Brain microvascular endothelial cell (primary cell): ENCODE results near the gene WDFY4.

Experiments used
- DNase-seq: peaks from one replicate; pipeline ENCODE4 v3.0.0-alpha.2; 2020
- H3K27ac ChIP-seq: fragments of 250-450 bp; sonication (Bioruptor Pico); 2 replicates; pipeline ENCODE4 v1.5.1; 2020; ENCODE audit warnings: mild to moderate bottlenecking, moderate library complexity
- H3K27me3 ChIP-seq: fragments of 250-450 bp; sonication (Bioruptor Pico); replicated peaks from 2 replicates; pipeline ENCODE4 v1.5.1; 2020; ENCODE audit warnings: mild to moderate bottlenecking
- H3K36me3 ChIP-seq: fragments of 250-450 bp; sonication (Bioruptor Pico); replicated peaks from 2 replicates; pipeline ENCODE4 v1.5.1; 2020; ENCODE audit warnings: mild to moderate bottlenecking
- H3K4me3 ChIP-seq: 2 replicates; pipeline ENCODE4 v1.5.1; 2011; ENCODE audit warnings: low read depth, mild to moderate bottlenecking, control low read depth, low read length, moderate library complexity
- CTCF ChIP-seq: IDR thresholded peaks from 2 replicates; pipeline ENCODE4 v1.5.1; 2011; ENCODE audit warnings: low read depth, mild to moderate bottlenecking, moderate library complexity, low read length, control low read depth, inconsistent platforms; ENCODE audit errors: missing control alignments
- in situ Hi-C: cut with HindIII; loops from 2 replicates; pipeline ENCODE4 v1.10.0; 2017; ENCODE audit warnings: low sequenced_read_pairs, low pct_ligation_motif_present

WDFY4 gene

GRCh38 chr10:48881937-48882336, 197.3 kb downstream of the WDFY4 start:
- Histone ChIP-seq H3K27ac (no peak overlapping the region), H3K27me3 (no peaks in the 10 kb centered on the region), H3K4me3 (no peak overlapping the region), H3K36me3 (no peaks in the 10 kb centered on the region)
- no peak for TF ChIP-seq CTCF
- no peak for DNase-seq
- in situ Hi-C loops, result no loop called here

- Histone ChIP-seq H3K27me3 (no peaks in the 10 kb centered on the region), H3K36me3 (no peaks in the 10 kb centered on the region), H3K4me3 (no peak overlapping the region), H3K27ac (no peak overlapping the region)
- TF ChIP-seq CTCF, result no peak
- in situ Hi-C loops, result no loop called here
- DNase-seq, result no peak
Observed at GRCh38 chr10:48882881-48883280, 198.2 kb downstream of the WDFY4 start.

GRCh38 chr10:48883701-48884100, 199.0 kb downstream of the WDFY4 start:
- H3K27me3 ChIP-seq, result no peaks in the 10 kb centered on the region
- no peak overlapping the region for H3K4me3 ChIP-seq
- H3K27ac ChIP-seq, result no peak overlapping the region
- TF ChIP-seq CTCF, result no peak
- in situ Hi-C loops, result no loop called here
- no peak for DNase-seq
- no peaks in the 10 kb centered on the region for H3K36me3 ChIP-seq

GRCh38 chr10:48884179-48885045, 199.7 kb downstream of the WDFY4 start:
- no peak for TF ChIP-seq CTCF
- no peak for DNase-seq
- Histone ChIP-seq H3K27ac (no peak overlapping the region), H3K36me3 (no peaks in the 10 kb centered on the region), H3K4me3 (no peak overlapping the region), H3K27me3 (no peaks in the 10 kb centered on the region)
- in situ Hi-C loops, result no loop called here

GRCh38 chr10:48885376-48885775, 200.7 kb downstream of the WDFY4 start:
- no peak overlapping the region for H3K27ac ChIP-seq
- in situ Hi-C loops, result no loop called here
- peak; percentile 19 for DNase-seq
- H3K4me3 ChIP-seq, result no peak overlapping the region
- H3K36me3 ChIP-seq, result no peaks in the 10 kb centered on the region
- H3K27me3 ChIP-seq, result no peaks in the 10 kb centered on the region
- peak; percentile 56 for TF ChIP-seq CTCF

GRCh38 chr10:48887982-48888381, 203.3 kb downstream of the WDFY4 start:
- no peaks in the 10 kb centered on the region for H3K27me3 ChIP-seq
- H3K4me3 ChIP-seq, result no peak overlapping the region
- DNase-seq, result no peak
- in situ Hi-C loops, result no loop called here
- H3K27ac ChIP-seq, result no peak overlapping the region
- no peaks in the 10 kb centered on the region for H3K36me3 ChIP-seq
- no peak for TF ChIP-seq CTCF
